GM19023 (cell line): Measurements from ENCODE around the gene LPCAT1.
"Not testable (repeated sequence)": the region's sequence is repeated elsewhere in the genome, so short reads cannot be mapped to it uniquely, and the experiment has no call there.

Source experiments
- ATAC-seq: cut with Tn5 transposase; IDR thresholded peaks from one replicate; pipeline ENCODE4 v1.9.1; 2021; ENCODE audit warnings: mild to moderate bottlenecking, moderate library complexity; ENCODE audit not compliant: unreplicated experiment

Gene LPCAT1

GRCh38 chr5:1481266-1481958, 42.3 kb downstream of the LPCAT1 start:
- ATAC-seq, result no peak

GRCh38 chr5:1480806-1481205, 43.0 kb downstream of the LPCAT1 start:
- ATAC-seq, result no peak

GRCh38 chr5:1480217-1480616, 43.5 kb downstream of the LPCAT1 start:
- no peak for ATAC-seq

- ATAC-seq, result no peak
Measured at GRCh38 chr5:1479581-1480188, 44.1 kb downstream of the LPCAT1 start.

- no peak for ATAC-seq
Measured at GRCh38 chr5:1479066-1479465, 44.7 kb downstream of the LPCAT1 start.

GRCh38 chr5:1478271-1479035, 45.3 kb downstream of the LPCAT1 start:
- ATAC-seq, result no peak

GRCh38 chr5:1477341-1477740, 46.4 kb downstream of the LPCAT1 start:
- ATAC-seq, result no peak

- ATAC-seq, result no peak
Measured at GRCh38 chr5:1476967-1477310, 46.8 kb downstream of the LPCAT1 start.

- ATAC-seq, result no peak
Measured at GRCh38 chr5:1476181-1476966, 47.4 kb downstream of the LPCAT1 start.

GRCh38 chr5:1475544-1475900, 48.2 kb downstream of the LPCAT1 start:
- not testable (repeated sequence) for ATAC-seq

- ATAC-seq, result no peak
Measured at GRCh38 chr5:1474866-1475543, 48.8 kb downstream of the LPCAT1 start.

GRCh38 chr5:1474183-1474839, 49.4 kb downstream of the LPCAT1 start:
- ATAC-seq, result no peak

GRCh38 chr5:1473746-1474145, 50.0 kb downstream of the LPCAT1 start:
- no peak for ATAC-seq

GRCh38 chr5:1472964-1473628, 50.7 kb downstream of the LPCAT1 start:
- ATAC-seq, result no peak

GRCh38 chr5:1471997-1472963, 51.5 kb downstream of the LPCAT1 start:
- no peak for ATAC-seq

GRCh38 chr5:1471240-1471853, 52.4 kb downstream of the LPCAT1 start:
- ATAC-seq, result no peak

- ATAC-seq, result no peak
Measured at GRCh38 chr5:1470762-1471211, 53.0 kb downstream of the LPCAT1 start.
